SHP77 (cell line): Measurements from ENCODE around the gene LIMK1.

Experiments
- DNase-seq, 2 experiments: peaks; one replicate each; lab custom pipeline; 2025; lab: John Stamatoyannopoulos, UW

The LIMK1 gene

GRCh38 chr7:74056096-74056915, 27.3 kb upstream of the LIMK1 start:
- DNase-seq, result no peak

GRCh38 chr7:74057216-74057925, 26.2 kb upstream of the LIMK1 start:
- no peak for DNase-seq

GRCh38 chr7:74057987-74058386, 25.6 kb upstream of the LIMK1 start:
- no peak for DNase-seq

GRCh38 chr7:74058486-74058885, 25.1 kb upstream of the LIMK1 start:
- no peak for DNase-seq

GRCh38 chr7:74059037-74059436, 24.6 kb upstream of the LIMK1 start:
- no peak for DNase-seq

GRCh38 chr7:74059681-74060588, 23.7 kb upstream of the LIMK1 start:
- no peak for DNase-seq

- DNase-seq, result peak; percentile 77 to 87
These were observed 21.6 kb upstream of the LIMK1 start for GRCh38 chr7:74061840-74062539.

GRCh38 chr7:74063223-74063641, 20.4 kb upstream of the LIMK1 start:
- DNase-seq, result no peak

GRCh38 chr7:74063646-74064045, 20.0 kb upstream of the LIMK1 start:
- no peak for DNase-seq

- no peak for DNase-seq
These were observed 18.9 kb upstream of the LIMK1 start for GRCh38 chr7:74064696-74065095.

GRCh38 chr7:74066626-74067025, 17.0 kb upstream of the LIMK1 start:
- no peak for DNase-seq

- DNase-seq, result no peak
These were observed 15.1 kb upstream of the LIMK1 start for GRCh38 chr7:74068378-74069085.

- no peak for DNase-seq
These were observed 14.5 kb upstream of the LIMK1 start for GRCh38 chr7:74069086-74069541.

GRCh38 chr7:74069790-74070618, 13.6 kb upstream of the LIMK1 start:
- DNase-seq, result no peak

GRCh38 chr7:74070619-74070921, 13.0 kb upstream of the LIMK1 start:
- no peak for DNase-seq

GRCh38 chr7:74071121-74071520, 12.5 kb upstream of the LIMK1 start:
- no peak for DNase-seq

GRCh38 chr7:74074770-74075169, 8.8 kb upstream of the LIMK1 start:
- no peak for DNase-seq

GRCh38 chr7:74078461-74078860, 5.1 kb upstream of the LIMK1 start:
- DNase-seq, result no peak

- peak in 1 of 2 experiments; percentile 40 for DNase-seq
These were observed 861 bp upstream of the LIMK1 start for GRCh38 chr7:74082770-74083116.
